HCT116 (cell line): ENCODE results near the gene ZCCHC24. TPM values are rescaled to one million over a fixed set of nuclear protein-coding genes. Genes with fewer than 3 reads are reported as not detected.

Source experiments
- ATAC-seq: fragments of 200-7000 bp; cut with Tn5 transposase; 2 replicates; pipeline ENCODE4 v1.9.1; 2020; ENCODE audit warnings: mild to moderate bottlenecking, moderate library complexity
- BruUV-seq: library from RNA; stranded (reverse); fragments of 400-500 nt; replicated peaks from 2 replicates; lab custom pipeline; 2021; lab: Mats Ljungman, UMichigan
- CTCF ChIA-PET: fragments of 300-600 bp; sonication (Branson Sonifier 250); formaldehyde crosslinking; loops from one replicate; lab custom pipeline; 2021; ENCODE audit warnings: antibody characterized with exemption; lab: Charles Lee
- POLR2A ChIA-PET: fragments of 300-600, 350-600 bp; sonication (Branson Sonifier 250); formaldehyde crosslinking; loops from one replicate; lab custom pipeline; 2021; ENCODE audit warnings: antibody characterized with exemption; lab: Charles Lee
- RAD21 ChIA-PET, 2 experiments: fragments of 300-600 bp; sonication (Branson Sonifier 250); formaldehyde crosslinking; loops; one replicate each; lab custom pipeline; 2023; ENCODE audit warnings: low total read pairs in 2 of 2; ENCODE audit not compliant: uncharacterized antibody in 2 of 2, unreplicated experiment in 2 of 2, low non-redundant PET in 1 of 2; lab: Charles Lee
- DNase-seq: peaks from one replicate; pipeline ENCODE4 v3.0.0-alpha.2; 2010; ENCODE audit warnings: low read depth, low spot score
- H2AFZ ChIP-seq: fragments of 200-600 bp; shearing (Covaris generic), sonication (generic); 2 replicates; pipeline ENCODE4 v1.6.1; 2017; ENCODE audit warnings: low read depth, mixed run types, mixed read lengths, antibody characterized with exemption, low read length; ENCODE audit not compliant: poor library complexity, severe bottlenecking
- H3K27ac ChIP-seq: 2 replicates; pipeline ENCODE4 v1.5.1; 2012; ENCODE audit warnings: low read depth, low read length
- H3K27me3 ChIP-seq: fragments of 200-600 bp; sonication (generic); 2 replicates; pipeline ENCODE4 v1.6.1; 2016; ENCODE audit warnings: mixed run types, low read length, mixed read lengths; ENCODE audit not compliant: insufficient read depth
- H3K36me3 ChIP-seq, 2 experiments: fragments of 200-500 bp in 1 of 2; fragments of 200-600 bp in 1 of 2; sonication (Bioruptor generic) in 1 of 2; sonication (generic) in 1 of 2; 2 replicates each; pipeline versions ENCODE4 v1.5.1 to v1.6.1; 2014 to 2016; ENCODE audit warnings: low read length in 2 of 2, inconsistent platforms in 1 of 2, mixed read lengths in 1 of 2, mixed run types in 1 of 2; ENCODE audit not compliant: insufficient read depth in 2 of 2, control insufficient read depth in 1 of 2
- H3K4me1 ChIP-seq, 2 experiments: fragments of 200-600 bp in 1 of 2; sonication (generic) in 1 of 2; 2 replicates each; pipeline versions ENCODE4 v1.5.1 to v1.6.1; 2012 to 2017; ENCODE audit warnings: low read length in 2 of 2, inconsistent platforms in 1 of 2, mild to moderate bottlenecking in 1 of 2, mixed read lengths in 1 of 2, mixed run types in 1 of 2, moderate library complexity in 1 of 2; ENCODE audit not compliant: insufficient read depth in 2 of 2, control insufficient read depth in 1 of 2
- H3K4me2 ChIP-seq: fragments of 200-600 bp; sonication (generic); 2 replicates; pipeline ENCODE4 v1.6.1; 2017; ENCODE audit warnings: mixed run types, low read length, mixed read lengths
- H3K4me3 ChIP-seq, 2 experiments: fragments of 200-600 bp in 1 of 2; sonication (generic) in 1 of 2; replicated peaks in 1 of 2; 2 replicates each; pipeline ENCODE4 v1.5.1; 2011 to 2016; ENCODE audit warnings: low read length in 2 of 2, control low read depth in 1 of 2, low read depth in 1 of 2, mild to moderate bottlenecking in 1 of 2, mixed read lengths in 1 of 2, mixed run types in 1 of 2
- H3K79me2 ChIP-seq: fragments of 200-600 bp; sonication (generic); 2 replicates; pipeline ENCODE4 v1.6.1; 2017; ENCODE audit warnings: mild to moderate bottlenecking, mixed run types, low read length, moderate library complexity, mixed read lengths; ENCODE audit not compliant: insufficient read depth
- H3K9ac ChIP-seq: fragments of 200-600 bp; sonication (generic); 2 replicates; pipeline ENCODE4 v1.6.1; 2016; ENCODE audit warnings: low read length, mixed read lengths
- H3K9me2 ChIP-seq: fragments of 200-600 bp; sonication (generic), shearing (Covaris generic); 2 replicates; pipeline ENCODE4 v1.6.1; 2017; ENCODE audit warnings: mixed run types, mild to moderate bottlenecking, moderate library complexity; ENCODE audit not compliant: insufficient read depth
- H3K9me3 ChIP-seq, 2 experiments: fragments of 200-500 bp in 1 of 2; fragments of 200-600 bp in 1 of 2; sonication (Bioruptor generic) in 1 of 2; sonication (generic) in 1 of 2; 2 replicates each; pipeline ENCODE4 v1.6.1; 2014 to 2017; ENCODE audit warnings: low read length in 2 of 2, mixed read lengths in 2 of 2, inconsistent platforms in 1 of 2, low read depth in 1 of 2, mild to moderate bottlenecking in 1 of 2, mixed run types in 1 of 2, moderate library complexity in 1 of 2; ENCODE audit not compliant: control insufficient read depth in 1 of 2, insufficient read depth in 1 of 2
- H4K20me1 ChIP-seq: fragments of 200-600 bp; sonication (generic), shearing (Covaris generic); 2 replicates; pipeline ENCODE4 v1.6.1; 2017; ENCODE audit warnings: mixed run types, mild to moderate bottlenecking, moderate library complexity; ENCODE audit not compliant: insufficient read depth
- CBX3 ChIP-seq: IDR thresholded peaks from 2 replicates; pipeline ENCODE4 v1.6.1; 2012; ENCODE audit warnings: low read depth
- EGR1 ChIP-seq: IDR thresholded peaks from 2 replicates; pipeline ENCODE4 v1.6.1; 2012; ENCODE audit warnings: low read depth
- ELF1 ChIP-seq: IDR thresholded peaks from 2 replicates; pipeline ENCODE4 v1.6.1; 2012; ENCODE audit warnings: low read depth, borderline replicate concordance
- EZH2phosphoT487 ChIP-seq: fragments of 200-600 bp; IDR thresholded peaks from 2 replicates; pipeline ENCODE4 v1.6.1; 2018; ENCODE audit warnings: antibody characterized with exemption, borderline replicate concordance
- JUND ChIP-seq: IDR thresholded peaks from 2 replicates; pipeline ENCODE4 v1.6.1; 2012
- RAD21 ChIP-seq: IDR thresholded peaks from 2 replicates; pipeline ENCODE4 v1.6.1; 2012; ENCODE audit warnings: low read depth, mild to moderate bottlenecking
- SIN3A ChIP-seq: IDR thresholded peaks from 2 replicates; pipeline ENCODE4 v1.6.1; 2012; ENCODE audit warnings: low read depth
- ZNF274 ChIP-seq: fragments of 200-500 bp; sonication (Bioruptor generic); IDR thresholded peaks from 2 replicates; pipeline ENCODE4 v1.6.1; 2014; ENCODE audit warnings: mild to moderate bottlenecking, low read depth, low read length, inconsistent platforms
- intact Hi-C: fragments of 100-400 bp; cut with micrococcal nuclease; formaldehyde crosslinking; loops from 2 replicates; pipeline ENCODE4 v1.10.0; 2022
- total RNA-seq: library from RNA; stranded (reverse); gene quantifications from one replicate; pipeline ENCODE4 v1.2.1, GENCODE V29; 2021; ENCODE audit not compliant: unreplicated experiment
- TF ChIP-seq, protein P1 (sequence below), 3 experiments: fragments of 200-600 bp in 1 of 3; sonication (generic) in 1 of 3; IDR thresholded peaks in 2 of 3; conservative IDR thresholded peaks in 1 of 3; 2 replicates each; pipeline ENCODE4 v1.5.1; 2012 to 2017; ENCODE audit warnings: low read depth in 2 of 3, low read length in 2 of 3, antibody characterized with exemption in 1 of 3, borderline replicate concordance in 1 of 3, control low read depth in 1 of 3, mild to moderate bottlenecking in 1 of 3, mixed read lengths in 1 of 3, mixed run types in 1 of 3, moderate library complexity in 1 of 3; ENCODE audit not compliant: insufficient read depth in 1 of 3
- TF ChIP-seq, protein P2 (sequence below): IDR thresholded peaks from 2 replicates; pipeline ENCODE4 v1.6.1; 2011; ENCODE audit warnings: mild to moderate bottlenecking, low read length, moderate library complexity; ENCODE audit not compliant: insufficient replicate concordance; ENCODE audit errors: extremely low read depth

Gene ZCCHC24
- total RNA-seq, 1 experiment from 2014 or later = 7.0 TPM

DNA sequence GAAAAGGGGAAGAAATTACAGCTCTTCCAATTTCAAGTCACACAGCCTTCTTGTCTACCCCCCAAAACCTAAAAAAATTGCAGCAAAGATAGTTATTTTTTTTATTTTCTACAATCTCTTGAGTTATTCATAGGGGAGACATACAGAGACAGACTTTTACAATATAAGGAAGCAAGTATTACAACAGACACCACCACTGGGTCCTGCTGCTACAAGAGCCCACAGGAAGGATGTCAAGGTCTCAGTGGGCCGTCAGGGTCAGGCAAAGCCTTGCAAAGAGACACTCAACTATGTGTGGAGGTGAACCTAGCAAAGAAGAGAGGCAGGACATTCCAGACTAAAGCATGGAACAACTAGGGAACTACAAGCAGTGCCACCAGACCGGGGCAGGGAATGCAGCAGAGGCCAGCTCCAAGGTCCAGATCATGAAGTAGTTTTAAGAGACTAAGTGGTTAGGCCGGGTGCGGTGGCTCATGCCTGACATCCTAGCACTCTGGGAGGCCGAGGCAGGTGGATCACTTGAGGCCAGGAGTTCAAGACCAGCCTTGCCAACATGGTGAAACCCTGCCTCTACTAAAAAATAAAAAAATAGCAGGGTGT lies 28.2 kb upstream of the ZCCHC24 start:
- Histone ChIP-seq H3K4me1 (no peaks in the 10 kb centered on the region), H3K27me3 (no peaks in the 10 kb centered on the region), H3K9me3 (no peaks in the 10 kb centered on the region), H3K27ac (no peak overlapping the region), H3K9ac (no peak overlapping the region), H3K9me2 (no peaks in the 10 kb centered on the region), H2AFZ (no peak overlapping the region), H3K4me3 (no peak overlapping the region), H3K36me3 (no peaks in the 10 kb centered on the region), H3K79me2 (no peaks in the 10 kb centered on the region), H4K20me1 (no peaks in the 10 kb centered on the region), H3K4me2 (no peak overlapping the region)
- ChIA-PET CTCF (no interaction called here), RAD21 (no interaction called here), POLR2A (interaction anchor here (1.0 kb wide), 1 partner anchor 14 kb away, joined by 4 read pairs; no protein-coding TSS in a partner anchor)
- no peak for ATAC-seq
- intact Hi-C loops = no loop called here
- no TSS peak for BruUV-seq
- TF ChIP-seq JUND = no peak
- TF ChIP-seq EGR1 = no peak
- TF ChIP-seq SIN3A = no peak
- no peak for TF ChIP-seq ZNF274
- no peak for TF ChIP-seq CBX3
- TF ChIP-seq, protein P1, sequence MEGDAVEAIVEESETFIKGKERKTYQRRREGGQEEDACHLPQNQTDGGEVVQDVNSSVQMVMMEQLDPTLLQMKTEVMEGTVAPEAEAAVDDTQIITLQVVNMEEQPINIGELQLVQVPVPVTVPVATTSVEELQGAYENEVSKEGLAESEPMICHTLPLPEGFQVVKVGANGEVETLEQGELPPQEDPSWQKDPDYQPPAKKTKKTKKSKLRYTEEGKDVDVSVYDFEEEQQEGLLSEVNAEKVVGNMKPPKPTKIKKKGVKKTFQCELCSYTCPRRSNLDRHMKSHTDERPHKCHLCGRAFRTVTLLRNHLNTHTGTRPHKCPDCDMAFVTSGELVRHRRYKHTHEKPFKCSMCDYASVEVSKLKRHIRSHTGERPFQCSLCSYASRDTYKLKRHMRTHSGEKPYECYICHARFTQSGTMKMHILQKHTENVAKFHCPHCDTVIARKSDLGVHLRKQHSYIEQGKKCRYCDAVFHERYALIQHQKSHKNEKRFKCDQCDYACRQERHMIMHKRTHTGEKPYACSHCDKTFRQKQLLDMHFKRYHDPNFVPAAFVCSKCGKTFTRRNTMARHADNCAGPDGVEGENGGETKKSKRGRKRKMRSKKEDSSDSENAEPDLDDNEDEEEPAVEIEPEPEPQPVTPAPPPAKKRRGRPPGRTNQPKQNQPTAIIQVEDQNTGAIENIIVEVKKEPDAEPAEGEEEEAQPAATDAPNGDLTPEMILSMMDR (IDR thresholded peaks at IDR 0.05 in 2 of 3, conservative IDR thresholded peaks at IDR 0.05 in 1 of 3; ENCODE audit: borderline replicate concordance in 1 of 3, insufficient read depth in 1 of 3, low read depth in 2 of 3, low read length in 2 of 3) = no peak
- no peak for DNase-seq

DNA sequence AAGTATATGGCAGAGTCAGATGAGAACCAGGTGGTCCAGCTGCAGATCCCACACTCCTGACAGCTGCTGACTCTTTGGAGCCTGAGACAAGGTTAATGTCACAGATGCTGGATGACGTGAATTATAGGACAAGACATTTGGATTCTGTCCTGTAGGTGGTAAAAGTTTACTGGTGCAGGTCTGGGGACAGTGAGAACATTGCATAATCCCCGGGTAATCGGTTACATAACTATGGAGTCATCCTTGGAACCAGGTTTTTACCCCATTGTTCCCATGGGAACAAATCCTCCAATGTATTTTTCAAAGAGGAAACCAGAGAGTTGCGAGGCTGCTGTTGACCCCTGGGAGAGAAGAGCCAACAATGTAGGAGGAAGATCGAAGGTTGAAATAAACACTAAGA lies 27.5 kb upstream of the ZCCHC24 start:
- no TSS peak for BruUV-seq
- H3K27ac ChIP-seq = no peak overlapping the region
- no peak overlapping the region for H3K9ac ChIP-seq
- no peaks in the 10 kb centered on the region for H4K20me1 ChIP-seq
- no peaks in the 10 kb centered on the region for H3K4me1 ChIP-seq
- ATAC-seq = no peak
- DNase-seq = no peak
- H3K79me2 ChIP-seq = no peaks in the 10 kb centered on the region
- TF ChIP-seq, protein P2, sequence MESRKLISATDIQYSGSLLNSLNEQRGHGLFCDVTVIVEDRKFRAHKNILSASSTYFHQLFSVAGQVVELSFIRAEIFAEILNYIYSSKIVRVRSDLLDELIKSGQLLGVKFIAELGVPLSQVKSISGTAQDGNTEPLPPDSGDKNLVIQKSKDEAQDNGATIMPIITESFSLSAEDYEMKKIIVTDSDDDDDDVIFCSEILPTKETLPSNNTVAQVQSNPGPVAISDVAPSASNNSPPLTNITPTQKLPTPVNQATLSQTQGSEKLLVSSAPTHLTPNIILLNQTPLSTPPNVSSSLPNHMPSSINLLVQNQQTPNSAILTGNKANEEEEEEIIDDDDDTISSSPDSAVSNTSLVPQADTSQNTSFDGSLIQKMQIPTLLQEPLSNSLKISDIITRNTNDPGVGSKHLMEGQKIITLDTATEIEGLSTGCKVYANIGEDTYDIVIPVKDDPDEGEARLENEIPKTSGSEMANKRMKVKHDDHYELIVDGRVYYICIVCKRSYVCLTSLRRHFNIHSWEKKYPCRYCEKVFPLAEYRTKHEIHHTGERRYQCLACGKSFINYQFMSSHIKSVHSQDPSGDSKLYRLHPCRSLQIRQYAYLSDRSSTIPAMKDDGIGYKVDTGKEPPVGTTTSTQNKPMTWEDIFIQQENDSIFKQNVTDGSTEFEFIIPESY = no peak
- TF ChIP-seq RAD21 (no peak), CBX3 (no peak), EZH2phosphoT487 (no peak), EGR1 (no peak), ELF1 (no peak)
- ChIA-PET RAD21 (no interaction called here), POLR2A (no interaction called here), CTCF (no interaction called here)
- no peaks in the 10 kb centered on the region for H3K27me3 ChIP-seq
- no peaks in the 10 kb centered on the region for H3K9me2 ChIP-seq
- no peak overlapping the region for H3K4me3 ChIP-seq
- H3K9me3 ChIP-seq = no peaks in the 10 kb centered on the region
- intact Hi-C loops = no loop called here
- H2AFZ ChIP-seq = no peak overlapping the region
- no peaks in the 10 kb centered on the region for H3K36me3 ChIP-seq
- H3K4me2 ChIP-seq = no peak overlapping the region
